Mucosa of rectum (tissue), 2 donors: Measurements from ENCODE around the gene AGBL1.
"Not testable (repeated sequence)": the region's sequence is repeated elsewhere in the genome, so short reads cannot be mapped to it uniquely, and the experiment has no call there.

Experiments
- H3K27ac ChIP-seq, 2 donors: one replicate each; pipeline ENCODE4 v1.7.0; 2013; ENCODE audit warnings: inconsistent platforms in 2 of 2, low read depth in 2 of 2, low read length in 2 of 2
- H3K27me3 ChIP-seq, 2 donors: one replicate each; pipeline ENCODE4 v1.7.0; 2013; ENCODE audit warnings: low read length in 2 of 2; ENCODE audit not compliant: control insufficient read depth in 2 of 2, insufficient read depth in 2 of 2
- H3K36me3 ChIP-seq, 2 donors: one replicate each; pipeline ENCODE4 v1.7.0; 2013; ENCODE audit warnings: low read length in 2 of 2; ENCODE audit not compliant: control insufficient read depth in 2 of 2, insufficient read depth in 2 of 2
- H3K4me1 ChIP-seq, 2 donors: one replicate each; pipeline ENCODE4 v1.7.0; 2013; ENCODE audit warnings: low read length in 2 of 2, mild to moderate bottlenecking in 1 of 2; ENCODE audit not compliant: control insufficient read depth in 2 of 2, insufficient read depth in 2 of 2
- H3K4me3 ChIP-seq, 2 donors: one replicate each; pipeline ENCODE4 v1.7.0; 2013; ENCODE audit warnings: low read length in 2 of 2
- H3K9ac ChIP-seq, 2 donors: one replicate each; pipeline ENCODE4 v1.7.0; 2013; ENCODE audit warnings: low read length in 2 of 2, low read depth in 1 of 2, mild to moderate bottlenecking in 1 of 2
- H3K9me3 ChIP-seq, 2 donors: one replicate each; pipeline ENCODE4 v1.7.0; 2013; ENCODE audit warnings: low read length in 2 of 2; ENCODE audit not compliant: control insufficient read depth in 2 of 2
- donor health status: healthy.
- donor health status: Normal muscosa, but diverticular disease.

Gene AGBL1

DNA sequence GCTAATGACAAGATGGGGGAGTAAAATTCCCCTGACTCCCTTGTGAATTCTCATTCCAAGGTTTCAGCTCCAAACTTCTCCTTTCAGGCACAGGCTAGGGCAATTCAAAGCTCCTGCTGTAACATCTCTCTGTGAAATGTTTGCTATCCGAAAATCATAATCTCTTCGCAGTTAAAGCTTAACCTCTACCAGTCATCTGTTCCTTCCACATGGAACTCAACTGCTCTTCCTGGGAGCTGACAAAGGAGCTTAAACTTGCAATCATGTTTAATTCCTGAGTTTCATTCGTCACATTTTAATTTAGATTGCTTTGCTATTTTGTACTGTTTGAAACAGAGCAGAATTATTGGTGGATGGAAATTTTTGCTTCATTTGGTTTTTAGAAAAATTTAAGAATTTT lies 328.6 kb downstream of the AGBL1 start:
- Histone ChIP-seq H3K4me1 (no peaks in the 10 kb centered on the region), H3K9ac (no peak overlapping the region), H3K27ac (no peak overlapping the region), H3K27me3 (no peaks in the 10 kb centered on the region), H3K36me3 (no peaks in the 10 kb centered on the region), H3K9me3 (no peaks in the 10 kb centered on the region), H3K4me3 (no peak overlapping the region)

DNA sequence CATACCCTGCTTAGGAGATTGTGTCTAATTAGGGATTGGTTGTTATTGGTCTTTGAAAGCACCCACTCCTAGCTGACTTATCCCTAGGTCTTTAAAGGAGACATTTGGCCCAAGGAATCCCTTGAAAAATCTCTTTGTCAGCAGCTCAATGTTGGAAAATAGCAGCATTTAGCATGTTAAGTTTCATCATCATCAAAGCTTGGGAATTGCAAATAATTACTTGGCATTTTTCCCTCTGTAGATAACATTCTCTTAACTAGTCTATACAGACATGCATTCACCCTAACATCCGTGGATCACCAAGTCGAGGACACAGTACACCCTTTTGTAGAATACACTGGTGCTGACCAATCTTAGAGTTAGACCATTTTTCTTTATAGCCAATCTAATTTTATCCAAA lies 332.2 kb downstream of the AGBL1 start:
- no peak overlapping the region for H3K4me3 ChIP-seq
- H3K27ac ChIP-seq = no peak overlapping the region
- no peaks in the 10 kb centered on the region for H3K36me3 ChIP-seq
- H3K4me1 ChIP-seq = no peaks in the 10 kb centered on the region
- no peaks in the 10 kb centered on the region for H3K27me3 ChIP-seq
- no peak overlapping the region for H3K9ac ChIP-seq
- no peaks in the 10 kb centered on the region for H3K9me3 ChIP-seq

DNA sequence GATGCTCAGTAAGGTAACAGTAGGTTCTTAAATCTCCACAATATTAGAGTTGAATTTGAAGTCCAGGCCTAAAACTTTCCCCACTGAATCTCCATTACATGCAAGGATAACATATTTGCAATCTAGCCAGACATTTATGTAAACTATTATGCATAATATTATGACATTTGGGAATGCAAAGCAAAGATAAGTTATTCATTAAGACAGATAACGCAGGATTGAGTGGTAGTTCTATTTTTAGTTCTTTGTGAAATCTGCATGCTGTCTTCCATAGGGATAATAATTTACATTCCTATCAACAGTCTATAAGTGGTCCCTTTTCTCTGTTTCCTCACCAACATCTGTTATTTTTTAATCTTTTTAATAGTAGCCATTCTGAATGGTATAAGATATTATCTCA lies 333.5 kb downstream of the AGBL1 start:
- Histone ChIP-seq H3K4me3 (no peak overlapping the region), H3K4me1 (no peaks in the 10 kb centered on the region), H3K9me3 (no peaks in the 10 kb centered on the region), H3K36me3 (no peaks in the 10 kb centered on the region), H3K27me3 (no peaks in the 10 kb centered on the region), H3K9ac (no peak overlapping the region), H3K27ac (no peak overlapping the region)

DNA sequence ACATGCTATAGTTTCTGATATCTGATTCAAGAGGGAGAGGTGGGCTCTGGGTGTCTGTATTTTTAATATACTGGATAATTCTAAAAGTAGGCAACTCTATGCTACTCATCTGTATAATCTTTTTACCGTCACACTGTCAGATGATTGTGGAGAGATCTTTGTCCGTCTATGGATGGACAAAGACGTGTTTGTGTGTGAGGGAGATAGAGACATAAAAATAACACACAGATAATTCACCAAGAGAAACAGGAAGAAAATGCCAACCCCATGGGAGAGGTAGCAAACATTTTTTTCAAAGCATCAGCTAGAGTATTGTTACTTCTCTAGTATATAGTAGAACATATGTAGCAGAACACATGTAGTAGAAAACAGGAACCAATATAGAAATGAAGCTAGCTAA lies 346.1 kb downstream of the AGBL1 start:
- no peaks in the 10 kb centered on the region for H3K9me3 ChIP-seq
- no peak overlapping the region for H3K27ac ChIP-seq
- H3K36me3 ChIP-seq = no peaks in the 10 kb centered on the region
- no peak overlapping the region for H3K4me3 ChIP-seq
- no peak overlapping the region for H3K9ac ChIP-seq
- no peaks in the 10 kb centered on the region for H3K4me1 ChIP-seq
- H3K27me3 ChIP-seq = no peaks in the 10 kb centered on the region

DNA sequence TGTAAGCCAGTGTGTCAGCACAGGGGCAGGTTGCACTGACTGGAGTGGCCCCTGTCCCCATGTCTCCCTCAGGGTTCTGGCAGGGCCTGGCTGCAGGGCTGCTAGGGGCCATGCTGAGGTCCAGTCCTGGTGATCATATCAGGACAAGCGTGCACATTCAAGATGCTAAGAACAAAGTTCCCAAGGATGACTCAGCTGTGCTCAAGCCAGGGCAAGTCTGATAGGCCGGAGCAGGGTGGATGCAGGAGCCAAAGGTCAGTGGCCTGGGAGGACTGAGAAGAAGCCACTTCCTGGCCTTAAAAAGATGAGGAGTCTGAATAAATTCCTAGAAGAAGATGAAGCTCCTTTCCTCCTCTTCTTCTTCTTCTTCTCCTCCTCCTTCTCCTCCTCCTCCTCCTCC lies 353.2 kb downstream of the AGBL1 start:
- Histone ChIP-seq H3K36me3 (no peaks in the 10 kb centered on the region), H3K27ac (no peak overlapping the region), H3K9me3 (no peaks in the 10 kb centered on the region), H3K4me3 (no peak overlapping the region), H3K27me3 (no peaks in the 10 kb centered on the region), H3K4me1 (no peaks in the 10 kb centered on the region), H3K9ac (no peak overlapping the region)

DNA sequence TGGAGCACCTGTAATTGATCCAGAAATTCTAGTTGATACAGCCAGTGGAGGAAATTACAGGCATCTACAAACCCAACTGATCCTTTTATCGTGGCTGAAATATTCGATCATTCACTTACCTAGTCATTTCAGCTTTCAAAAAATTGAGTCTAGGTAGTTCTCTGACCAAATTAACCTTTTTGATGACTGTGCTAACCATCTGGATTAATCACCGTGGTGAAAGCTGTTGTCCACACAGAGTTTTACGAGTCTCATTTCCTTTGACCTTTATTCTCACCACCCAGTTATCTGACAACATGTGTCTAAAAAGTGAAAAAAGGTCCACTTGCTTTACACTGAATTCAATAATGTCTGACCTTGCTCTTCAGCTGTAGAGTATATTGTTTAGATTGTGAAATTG lies 354.3 kb downstream of the AGBL1 start:
- H3K27me3 ChIP-seq = no peaks in the 10 kb centered on the region
- no peaks in the 10 kb centered on the region for H3K4me1 ChIP-seq
- H3K9ac ChIP-seq = no peak overlapping the region
- H3K27ac ChIP-seq = no peak overlapping the region
- no peaks in the 10 kb centered on the region for H3K9me3 ChIP-seq
- no peak overlapping the region for H3K4me3 ChIP-seq
- no peaks in the 10 kb centered on the region for H3K36me3 ChIP-seq

DNA sequence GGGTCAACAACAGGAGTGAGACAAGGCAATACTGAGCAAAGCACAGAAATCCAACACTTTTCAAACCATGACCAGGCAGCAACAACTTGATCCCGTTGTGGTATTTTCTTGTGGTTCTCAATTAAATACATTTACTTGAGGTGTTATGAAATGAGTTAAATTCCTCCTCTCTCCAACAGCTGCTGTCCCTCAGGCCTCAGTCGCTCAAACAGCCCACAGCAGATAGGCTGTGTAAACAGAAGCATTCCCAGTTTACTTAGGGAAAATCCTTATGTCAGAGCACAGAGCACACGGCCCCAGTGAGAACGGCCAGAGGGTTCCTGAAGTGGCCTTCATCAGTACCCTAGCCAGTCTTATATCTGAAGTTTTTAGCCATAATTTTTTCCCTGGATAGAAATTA lies 359.9 kb downstream of the AGBL1 start:
- Histone ChIP-seq H3K4me3 (no peak overlapping the region), H3K27me3 (no peaks in the 10 kb centered on the region), H3K9ac (no peak overlapping the region), H3K4me1 (no peaks in the 10 kb centered on the region), H3K36me3 (no peaks in the 10 kb centered on the region), H3K27ac (no peak overlapping the region), H3K9me3 (no peaks in the 10 kb centered on the region)

DNA sequence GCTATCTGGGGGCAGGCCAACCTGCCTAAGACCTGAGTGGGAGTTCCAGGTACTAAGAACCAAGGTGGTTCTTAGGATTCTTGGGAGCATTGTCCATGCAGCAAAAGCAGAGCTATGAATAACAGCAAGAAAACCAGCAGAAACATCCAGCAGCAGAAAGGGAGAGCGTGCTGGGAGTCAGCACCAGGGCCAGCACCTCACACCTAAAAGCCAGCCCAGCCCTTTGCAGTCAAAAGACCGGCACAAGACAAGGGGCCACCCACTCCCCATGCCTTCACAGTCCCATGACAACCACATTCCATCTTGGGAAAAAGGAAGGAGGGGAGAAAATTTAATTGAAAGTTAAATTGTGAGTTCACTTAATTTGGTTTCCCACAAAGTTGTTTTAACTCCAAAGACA lies 364.9 kb downstream of the AGBL1 start:
- no peak overlapping the region for H3K4me3 ChIP-seq
- no peaks in the 10 kb centered on the region for H3K4me1 ChIP-seq
- H3K9ac ChIP-seq = no peak overlapping the region
- no peaks in the 10 kb centered on the region for H3K9me3 ChIP-seq
- no peak overlapping the region for H3K27ac ChIP-seq
- no peaks in the 10 kb centered on the region for H3K27me3 ChIP-seq
- no peaks in the 10 kb centered on the region for H3K36me3 ChIP-seq

DNA sequence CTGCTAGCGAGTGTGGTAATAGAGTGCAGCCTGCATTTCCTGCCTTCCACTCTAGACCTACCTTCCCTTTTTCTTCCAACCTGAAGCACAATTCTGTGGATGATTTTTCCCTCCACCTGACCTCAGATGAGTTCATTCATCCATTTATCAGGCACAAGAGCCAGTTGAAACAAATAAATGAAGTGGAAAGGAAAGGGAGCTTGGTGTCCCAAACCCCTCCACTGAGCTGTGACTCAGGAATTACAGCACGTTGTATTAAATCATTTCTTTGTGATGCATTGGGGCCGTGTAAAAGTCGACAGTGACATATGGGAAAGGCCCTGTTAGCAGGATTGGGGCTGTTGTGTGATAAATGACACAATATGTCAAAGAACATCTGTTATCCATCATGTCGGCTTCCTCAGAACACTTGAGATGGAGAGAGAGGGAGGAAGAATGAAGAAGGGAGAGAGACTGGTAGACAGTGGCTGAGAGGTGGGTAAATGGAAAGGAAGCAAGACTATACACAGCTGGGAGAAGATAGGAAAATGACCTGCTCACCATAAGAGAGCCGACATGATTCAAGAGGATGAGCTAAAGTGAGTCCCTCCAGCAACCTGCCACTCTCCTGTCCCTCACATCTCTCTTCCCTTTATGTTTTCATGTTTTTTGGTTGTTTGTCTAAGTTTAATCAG lies 366.0 kb downstream of the AGBL1 start:
- Histone ChIP-seq H3K27me3 (no peaks in the 10 kb centered on the region), H3K9ac (no peak overlapping the region), H3K4me3 (no peak overlapping the region), H3K9me3 (no peaks in the 10 kb centered on the region), H3K36me3 (no peaks in the 10 kb centered on the region), H3K4me1 (no peaks in the 10 kb centered on the region), H3K27ac (no peak overlapping the region)

DNA sequence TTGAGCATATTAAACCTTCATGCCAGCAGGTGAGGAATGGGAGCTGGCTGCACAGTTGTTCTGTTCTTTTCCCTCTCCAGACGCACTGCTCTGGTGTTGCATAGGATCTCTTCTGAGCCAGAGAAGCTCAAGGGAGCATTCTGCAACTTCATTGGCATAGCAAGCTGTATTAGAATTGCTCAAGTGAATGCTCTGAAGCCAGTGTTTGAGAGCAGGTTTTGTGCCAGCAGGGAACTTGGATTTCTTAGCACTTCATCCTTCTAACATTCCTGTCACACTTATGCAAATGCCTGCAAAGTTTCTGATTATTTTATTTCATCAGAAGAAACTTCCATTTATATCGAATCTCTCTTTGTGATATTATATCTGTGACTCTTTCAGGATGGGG lies 366.6 kb downstream of the AGBL1 start:
- Histone ChIP-seq H3K9ac (no peak overlapping the region), H3K27ac (no peak overlapping the region), H3K9me3 (no peaks in the 10 kb centered on the region), H3K4me1 (no peaks in the 10 kb centered on the region), H3K4me3 (no peak overlapping the region), H3K36me3 (no peaks in the 10 kb centered on the region), H3K27me3 (no peaks in the 10 kb centered on the region)

DNA sequence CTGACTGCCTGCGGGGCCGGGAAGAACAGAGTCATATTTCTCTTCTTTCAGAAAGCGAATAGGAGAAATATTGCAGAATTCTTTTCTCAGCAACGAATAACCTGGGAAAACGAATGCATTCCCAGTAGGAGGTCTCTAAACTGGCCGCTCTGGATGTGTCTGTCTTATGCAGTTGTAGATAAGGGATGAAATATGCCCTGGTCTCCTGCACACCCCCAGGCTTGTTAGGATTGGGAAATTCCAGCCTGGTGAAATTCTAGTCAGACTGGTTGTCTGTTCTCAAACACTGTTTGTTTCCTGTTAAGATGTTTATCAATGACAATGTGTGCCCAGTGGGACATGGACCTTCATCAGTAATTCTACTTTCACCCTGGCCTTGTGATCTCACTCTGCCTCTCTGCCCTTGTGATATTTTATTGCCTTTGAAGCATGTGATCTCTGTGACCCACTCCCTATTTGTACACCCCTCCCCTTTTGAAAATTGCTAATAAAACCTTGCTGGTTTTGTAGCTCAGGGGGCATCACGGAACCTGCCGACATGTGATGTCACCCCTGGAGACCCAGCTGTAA lies 385.9 kb downstream of the AGBL1 start:
- H3K4me1 ChIP-seq, H3K9me3 ChIP-seq, H3K4me3 ChIP-seq, H3K27me3 ChIP-seq, H3K27ac ChIP-seq, H3K36me3 ChIP-seq, H3K9ac ChIP-seq: not testable (repeated sequence)
